Measurements from ENCODE around the gene AKIRIN1.

The AKIRIN1 gene

GRCh38 chr1:38990738-38991637 is at the start of gene AKIRIN1:
Gene AKIRIN1 (plus strand): TSS chr1:38991276. CDS start chr1:38991381, 105 bp downstream.
- TF ChIP-seq CTCF (IDR thresholded peaks at IDR 0.05) = no peak

GRCh38 chr1:38941527-38942019 is 49.5 kb upstream of the AKIRIN1 start, which contains the start of gene RHBDL2:
Gene RHBDL2 (minus strand): TSS chr1:38941830. CDS start chr1:38919212, 22,618 bp downstream.
- no peak for TF ChIP-seq CTCF (IDR thresholded peaks at IDR 0.05)

GRCh38 chr1:38942664-38943428 is 48.2 kb upstream of the AKIRIN1 start:
- no peak for TF ChIP-seq CTCF (IDR thresholded peaks at IDR 0.05)

- no peak for TF ChIP-seq CTCF (IDR thresholded peaks at IDR 0.05)
These were observed 46.5 kb upstream of the AKIRIN1 start for GRCh38 chr1:38944547-38944946.

GRCh38 chr1:38950553-38950952 is 40.5 kb upstream of the AKIRIN1 start:
- no peak for TF ChIP-seq CTCF (IDR thresholded peaks at IDR 0.05)

- no peak for TF ChIP-seq CTCF (IDR thresholded peaks at IDR 0.05)
These were observed 37.6 kb upstream of the AKIRIN1 start for GRCh38 chr1:38953433-38953860.

- TF ChIP-seq CTCF (IDR thresholded peaks at IDR 0.05) = no peak
These were observed 32.1 kb upstream of the AKIRIN1 start for GRCh38 chr1:38958967-38959366.
